Activated CD4-positive, alpha-beta T cell treated with anti-CD3 and anti-CD28 coated beads, Interleukin-2, amount 50 U/mL, for 24 hours (primary cell): ENCODE measurements around the gene TRIO.

Experiments used
- DNase-seq, 2 donors: peaks; one replicate each; pipeline ENCODE4 v3.0.0-alpha.2; 2020; ENCODE audit warnings: low read depth in 1 of 2, low spot score in 1 of 2

Gene TRIO

DNA sequence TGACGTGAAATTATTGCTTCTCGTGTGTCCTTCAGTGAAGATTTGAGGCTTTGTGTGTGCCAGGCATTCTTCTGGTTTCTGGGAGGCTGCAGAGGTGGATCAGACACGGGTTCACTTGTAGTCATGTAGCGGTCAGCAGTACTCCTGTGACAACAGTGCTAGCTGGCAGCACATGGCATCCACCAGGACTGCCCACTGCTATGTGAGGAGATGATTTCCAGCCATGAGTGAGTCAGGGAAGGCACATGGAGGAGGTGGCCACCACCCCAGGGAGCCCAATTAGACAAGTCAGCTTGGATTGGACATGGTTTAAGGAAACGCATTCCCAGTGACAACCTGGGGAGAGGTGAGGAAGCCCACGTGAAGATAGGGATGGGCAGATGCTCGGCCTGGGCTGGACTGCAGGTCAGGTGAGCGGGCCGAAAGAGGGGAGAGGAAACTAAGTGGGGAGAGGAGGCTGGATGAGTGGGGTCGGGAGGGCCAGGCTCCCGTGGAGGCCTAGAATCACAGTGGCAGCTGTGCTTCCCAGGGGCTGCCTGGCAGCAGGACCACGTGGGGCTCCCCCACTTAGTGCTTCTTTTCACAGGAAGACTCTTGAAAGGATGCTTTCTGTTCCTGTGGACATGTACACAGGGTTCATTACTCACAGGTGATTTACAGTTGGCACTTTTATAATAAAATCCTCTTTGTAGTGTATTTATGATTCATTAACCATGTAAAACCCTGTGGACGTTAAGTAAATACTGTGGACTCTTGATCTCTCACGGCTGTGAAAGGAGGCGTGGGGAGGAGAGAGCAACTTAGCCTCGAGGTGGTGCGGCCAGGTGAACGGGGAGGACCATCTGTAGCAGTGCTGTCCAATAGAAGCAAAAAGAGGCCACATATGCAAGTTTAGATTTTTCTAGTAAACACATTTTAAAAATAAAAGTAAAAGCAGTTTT, 358.5 kb downstream of the TRIO start:
- no peak for DNase-seq

DNA sequence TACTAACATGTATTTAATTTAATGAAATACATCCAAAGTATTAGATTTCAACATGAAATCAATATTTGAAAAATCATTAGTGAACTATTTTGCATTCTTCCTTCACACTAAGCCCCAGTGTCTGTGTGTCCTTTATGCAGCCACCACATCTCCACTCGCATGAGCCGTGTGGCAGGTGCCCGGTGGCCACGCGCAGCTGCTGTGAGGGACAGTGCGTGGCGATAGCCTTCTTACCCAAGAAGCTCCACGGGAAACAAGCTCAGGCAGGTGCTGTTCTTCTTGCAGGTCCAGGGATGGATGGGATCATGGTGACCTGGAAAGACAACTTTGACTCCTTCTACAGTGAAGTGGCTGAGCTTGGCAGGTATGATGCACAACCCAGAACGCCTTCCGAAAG, 359.1 kb downstream of the TRIO start:
- no peak for DNase-seq

DNA sequence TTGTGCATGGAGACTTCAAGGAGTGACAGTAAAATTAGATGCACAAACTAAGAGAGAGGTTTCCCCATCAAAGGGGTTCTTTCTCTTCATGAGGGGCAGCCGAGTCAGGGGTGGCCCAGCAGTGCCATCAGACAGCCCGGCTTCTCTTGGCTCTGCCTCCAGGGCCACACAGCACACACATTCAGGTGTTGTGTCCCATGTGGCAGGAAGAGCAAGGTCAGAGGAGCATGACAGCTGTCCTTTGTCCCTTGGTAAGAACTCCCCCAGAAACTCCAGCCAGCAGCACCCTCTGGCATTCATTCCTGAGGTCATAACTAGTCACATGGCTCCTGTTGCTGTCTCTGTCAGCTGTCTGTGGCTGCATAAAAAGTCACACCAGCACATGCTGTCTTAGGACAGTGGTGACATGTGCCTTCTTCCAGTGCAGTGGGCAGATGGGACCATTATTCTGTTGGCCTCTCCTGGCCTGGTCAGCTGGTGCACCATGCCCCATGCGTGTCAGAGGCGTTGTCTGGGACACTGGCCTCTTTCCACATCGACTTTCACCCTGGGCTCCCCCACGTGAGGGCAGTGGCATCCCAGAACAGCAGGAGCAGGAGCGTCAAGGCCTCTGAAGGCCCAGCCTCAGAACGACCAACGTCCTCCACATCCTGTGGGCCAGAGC, 360.0 kb downstream of the TRIO start:
- no peak for DNase-seq

DNA sequence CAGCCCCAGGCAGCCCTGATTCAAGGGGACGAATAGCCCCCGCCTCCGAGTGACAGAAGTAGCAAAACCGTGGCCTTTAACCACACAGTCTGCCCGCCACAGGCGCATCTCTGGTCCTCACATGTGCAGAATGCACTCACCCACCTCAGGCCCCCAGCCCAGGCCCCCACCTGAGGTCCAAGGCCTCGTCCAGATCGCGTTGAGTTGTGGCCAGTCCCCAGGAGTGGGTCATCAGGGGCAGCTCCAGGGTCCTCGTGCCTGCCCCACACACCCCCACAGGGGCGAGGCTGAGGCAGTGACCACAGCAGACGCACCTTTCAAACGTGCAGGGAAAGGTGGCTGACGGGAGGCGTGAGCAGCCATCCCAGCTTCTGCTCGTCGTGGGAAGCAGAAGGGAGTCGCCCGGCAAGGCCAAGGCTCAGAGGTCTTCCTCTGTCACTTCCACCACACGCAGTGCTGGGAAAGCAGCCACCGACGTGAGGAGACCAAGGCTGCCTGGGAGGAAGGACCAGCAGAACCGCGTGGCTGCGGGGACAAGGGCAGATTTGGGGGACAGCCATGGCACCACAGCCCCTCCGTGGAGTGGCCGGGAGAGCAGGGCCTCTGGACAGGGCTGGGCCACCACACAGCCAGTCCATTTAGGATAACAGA, 360.7 kb downstream of the TRIO start:
- no peak for DNase-seq

DNA sequence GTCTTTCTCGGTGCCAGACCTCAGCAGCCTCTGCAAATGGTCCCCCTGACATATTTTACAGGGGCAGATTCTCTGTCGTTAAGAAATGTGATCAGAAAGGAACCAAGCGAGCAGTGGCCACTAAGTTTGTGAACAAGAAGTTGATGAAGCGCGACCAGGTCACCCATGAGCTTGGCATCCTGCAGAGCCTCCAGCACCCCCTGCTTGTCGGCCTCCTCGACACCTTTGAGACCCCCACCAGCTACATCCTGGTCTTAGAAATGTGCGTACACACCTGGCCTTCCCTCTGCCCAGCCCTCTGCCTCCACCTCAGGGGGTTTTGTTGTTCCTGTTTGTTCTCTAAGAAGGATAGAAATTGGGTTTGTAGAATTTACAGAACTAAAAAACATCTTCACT, 361.2 kb downstream of the TRIO start:
- DNase-seq = no peak

DNA sequence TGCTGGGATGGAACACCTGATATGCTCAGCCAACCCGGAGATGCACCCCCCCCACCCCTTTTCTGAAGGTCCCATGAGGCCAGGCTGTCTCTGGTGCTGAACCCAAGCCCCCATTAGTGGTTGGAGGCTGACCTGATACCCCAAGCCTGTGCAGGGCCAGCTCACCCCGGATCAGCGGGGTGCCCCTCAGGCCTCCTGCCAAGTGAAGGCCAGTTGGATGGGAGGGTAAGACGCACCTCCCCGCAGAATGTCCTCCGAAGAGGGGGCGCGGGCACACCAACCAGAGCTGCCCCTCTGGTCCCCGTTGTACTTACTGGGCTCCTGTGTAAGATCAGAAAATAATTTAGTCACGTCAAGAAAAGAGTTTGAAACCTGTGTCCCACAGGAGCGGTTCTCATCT, 361.7 kb downstream of the TRIO start:
- DNase-seq = no peak

DNA sequence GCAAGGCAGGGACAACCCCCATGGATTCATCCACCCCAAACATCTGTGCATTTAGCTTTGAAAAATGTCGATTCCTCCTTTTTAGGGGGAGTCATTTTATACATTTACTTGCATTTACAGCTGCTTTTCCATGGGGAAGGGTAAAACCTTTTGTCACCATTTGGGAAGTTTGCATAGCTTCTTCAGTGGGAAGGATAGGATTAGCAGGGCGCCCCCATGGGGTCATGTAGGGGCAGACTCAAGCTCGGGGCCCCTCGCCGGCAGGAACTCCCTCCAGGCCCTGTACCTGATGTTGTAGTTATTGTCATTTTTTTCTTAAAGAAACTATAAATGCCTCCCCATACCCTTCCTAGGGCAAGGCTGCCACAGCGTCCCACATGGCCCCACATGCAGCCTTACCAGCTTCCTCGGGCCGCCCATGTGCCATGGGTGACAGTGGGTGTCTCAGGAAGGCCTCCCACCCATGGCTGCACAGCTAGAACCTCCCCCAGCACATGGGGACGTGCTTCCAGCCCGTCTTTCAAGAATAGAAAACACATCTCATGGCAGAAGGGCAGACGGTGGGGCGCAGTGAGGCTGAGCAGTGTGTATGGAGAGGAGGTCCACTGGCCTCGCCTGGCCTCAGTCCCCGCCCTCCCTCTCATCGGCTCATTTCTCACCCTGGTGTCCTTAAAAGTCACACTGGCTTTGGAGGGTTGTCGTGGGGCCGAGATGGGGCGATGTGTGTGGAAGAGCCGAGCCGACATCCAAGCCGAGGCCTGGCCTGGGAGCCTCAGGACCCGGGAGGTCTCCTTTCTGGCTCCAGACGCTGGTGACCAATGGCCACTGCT, 362.4 kb downstream of the TRIO start:
- no peak for DNase-seq

DNA sequence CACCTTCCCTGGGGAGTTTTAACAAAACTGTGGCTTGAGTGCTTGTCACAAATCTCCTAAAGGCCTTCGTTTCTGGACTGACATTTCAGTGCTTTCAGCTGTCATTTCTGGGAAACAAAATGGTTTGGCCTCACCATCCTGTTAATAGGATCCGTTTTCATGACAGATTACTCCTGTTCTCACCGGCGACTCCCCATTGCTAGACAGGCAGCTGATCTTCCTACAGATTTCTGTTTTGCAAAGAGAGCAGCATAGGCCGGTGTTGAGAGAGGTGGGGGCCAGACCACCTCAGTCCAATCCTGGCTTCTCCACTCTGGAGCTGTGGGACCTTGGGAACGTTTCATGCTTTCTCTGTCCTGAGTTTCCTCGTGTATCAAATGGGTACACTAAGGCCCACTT, 363.0 kb downstream of the TRIO start:
- DNase-seq = no peak

DNA sequence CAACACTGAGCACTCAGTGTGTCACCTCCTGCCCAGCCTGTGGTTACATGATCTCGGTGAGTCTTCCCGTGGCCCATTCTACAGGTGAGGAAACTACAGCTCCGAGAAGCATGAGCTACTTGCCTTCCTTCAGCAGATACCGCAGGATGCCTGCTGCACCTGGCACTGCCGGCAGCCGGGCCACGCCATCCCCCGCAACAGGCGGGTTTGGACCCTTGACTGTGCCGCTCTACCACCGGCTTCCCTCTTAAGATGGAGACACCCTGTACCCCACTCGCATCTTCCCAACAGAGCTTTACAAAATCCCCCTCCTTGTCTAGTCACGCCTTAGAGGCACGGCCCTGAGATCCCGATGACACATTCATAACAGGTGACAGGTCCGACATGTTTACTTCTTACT, 363.5 kb downstream of the TRIO start:
- no peak for DNase-seq

DNA sequence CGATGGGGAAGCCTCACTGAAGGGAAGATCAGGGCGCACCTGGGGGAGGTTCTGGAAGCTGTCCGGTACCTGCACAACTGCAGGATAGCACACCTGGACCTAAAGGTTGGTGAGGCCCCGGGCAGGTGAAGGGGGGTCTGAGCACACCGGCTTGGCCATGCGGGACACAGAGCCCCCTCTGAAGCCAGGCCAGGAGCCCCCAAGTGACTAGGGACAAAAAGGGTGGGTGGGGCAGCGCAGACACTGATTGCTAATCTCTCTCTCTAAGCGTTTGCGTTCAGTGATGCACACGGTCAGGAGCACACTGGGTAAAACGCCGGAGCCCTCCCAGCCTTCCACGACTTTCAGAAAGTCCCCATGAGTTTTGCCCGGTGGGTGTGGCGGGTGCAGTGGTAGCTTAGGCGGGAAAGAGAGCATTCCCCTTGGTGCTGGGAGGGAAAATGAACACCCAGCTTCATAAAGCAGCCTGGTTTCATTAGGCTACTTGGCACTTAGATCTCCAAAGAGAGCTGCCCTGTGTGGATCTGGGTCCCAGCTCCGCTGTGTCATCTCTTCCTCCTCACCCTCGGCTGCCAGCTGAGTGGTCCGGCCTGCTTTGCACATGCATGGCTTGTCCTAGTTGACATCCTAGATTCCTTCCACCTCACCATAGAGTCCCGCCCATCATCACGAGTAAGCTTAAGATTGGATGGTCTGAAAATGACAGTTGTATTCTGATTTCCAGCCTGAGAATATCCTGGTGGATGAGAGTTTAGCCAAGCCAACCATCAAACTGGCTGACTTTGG, 364.2 kb downstream of the TRIO start:
- DNase-seq = no peak

DNA sequence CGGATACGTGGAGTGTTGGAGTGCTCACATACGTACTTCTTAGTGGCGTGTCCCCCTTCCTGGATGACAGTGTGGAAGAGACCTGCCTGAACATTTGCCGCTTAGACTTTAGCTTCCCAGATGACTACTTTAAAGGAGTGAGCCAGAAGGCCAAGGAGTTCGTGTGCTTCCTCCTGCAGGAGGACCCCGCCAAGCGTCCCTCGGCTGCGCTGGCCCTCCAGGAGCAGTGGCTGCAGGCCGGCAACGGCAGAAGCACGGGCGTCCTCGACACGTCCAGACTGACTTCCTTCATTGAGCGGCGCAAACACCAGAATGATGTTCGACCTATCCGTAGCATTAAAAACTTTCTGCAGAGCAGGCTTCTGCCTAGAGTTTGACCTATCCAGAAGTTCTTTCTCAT, 364.9 kb downstream of the TRIO start:
- DNase-seq = no peak

DNA sequence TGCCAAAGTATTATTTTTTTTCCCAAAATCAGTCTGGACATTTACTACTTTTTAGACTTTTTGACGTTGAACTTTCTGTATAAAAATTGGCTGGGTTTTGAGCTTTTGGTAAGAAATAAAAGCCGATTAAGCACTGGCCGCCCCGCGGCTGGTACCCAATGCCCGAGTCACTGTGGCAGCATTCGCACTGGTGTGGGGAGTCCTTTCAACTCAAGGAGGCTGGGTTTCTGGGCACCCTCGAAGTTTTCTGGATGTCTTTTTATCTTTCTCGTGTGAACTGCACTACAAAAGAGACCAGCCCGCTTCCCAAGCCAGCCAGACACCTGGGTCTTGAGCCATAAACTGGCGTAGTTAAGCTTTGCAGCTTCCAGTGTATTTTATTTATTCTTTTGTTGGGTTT, 366.4 kb downstream of the TRIO start:
- DNase-seq = no peak

DNA sequence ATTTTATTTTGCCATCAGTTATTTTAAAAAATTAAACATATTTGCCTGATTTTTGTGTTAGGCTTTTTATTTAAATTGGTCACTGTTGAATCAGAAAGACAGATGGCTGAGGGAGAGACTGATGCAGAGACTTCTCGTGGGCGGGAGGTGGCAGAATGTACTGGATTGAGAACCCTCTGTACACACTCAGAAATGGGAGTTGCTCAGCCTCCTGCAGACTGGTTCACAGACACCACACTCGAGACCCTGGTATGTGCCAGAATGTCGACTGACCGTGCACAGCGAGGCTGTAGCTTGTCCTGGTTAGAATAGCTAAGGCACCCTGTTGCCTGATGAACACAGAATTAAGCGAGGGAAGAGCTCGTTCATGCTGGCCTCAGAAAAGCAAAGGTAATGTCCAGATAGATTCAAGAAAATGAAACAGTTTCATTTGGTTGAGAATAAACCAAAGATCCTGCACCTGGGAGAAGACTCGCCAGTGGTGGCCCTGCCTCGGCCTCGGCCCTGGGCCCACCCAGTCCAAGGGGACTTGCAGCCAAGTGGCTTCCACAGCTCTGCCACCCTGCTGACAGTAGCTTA, 367.1 kb downstream of the TRIO start:
- DNase-seq = no peak

DNA sequence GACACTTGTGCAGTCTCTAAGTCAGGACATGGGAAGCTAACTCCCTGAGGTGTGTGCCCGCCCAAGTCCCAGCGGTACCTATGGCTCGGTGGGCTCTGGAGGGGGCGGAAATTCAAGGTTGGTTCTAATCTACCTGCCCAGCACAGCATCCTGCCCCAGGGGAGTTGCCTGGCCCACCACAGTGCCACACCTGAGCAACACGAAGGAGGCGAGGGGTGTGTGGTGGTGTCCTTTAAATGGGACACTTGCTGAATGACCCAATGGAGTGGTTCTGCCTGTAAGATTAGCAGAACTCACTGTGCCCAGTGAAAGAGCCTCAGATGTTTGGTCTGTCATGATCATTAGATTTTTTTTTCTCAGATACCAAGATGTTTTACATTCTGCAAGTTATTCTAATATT, 367.7 kb downstream of the TRIO start:
- no peak for DNase-seq

DNA sequence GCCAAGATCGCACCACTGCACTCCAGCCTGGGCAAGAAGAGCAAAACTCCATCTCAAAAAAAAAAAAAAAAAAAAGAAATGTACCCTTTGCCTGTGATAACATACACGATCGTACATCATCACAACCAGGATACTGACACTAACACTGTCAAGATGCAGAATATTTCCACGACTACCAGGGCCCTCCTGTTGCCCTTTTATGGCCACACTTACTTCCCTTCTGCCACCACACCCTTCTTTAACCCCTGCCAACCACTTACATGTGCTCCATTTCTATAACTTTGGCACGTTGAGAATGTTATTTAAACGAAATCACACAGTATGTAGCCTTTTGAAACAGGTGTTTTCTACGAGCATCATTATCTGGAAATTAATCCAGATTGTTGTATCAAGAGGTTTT, 369.4 kb downstream of the TRIO start:
- DNase-seq = no peak

DNA sequence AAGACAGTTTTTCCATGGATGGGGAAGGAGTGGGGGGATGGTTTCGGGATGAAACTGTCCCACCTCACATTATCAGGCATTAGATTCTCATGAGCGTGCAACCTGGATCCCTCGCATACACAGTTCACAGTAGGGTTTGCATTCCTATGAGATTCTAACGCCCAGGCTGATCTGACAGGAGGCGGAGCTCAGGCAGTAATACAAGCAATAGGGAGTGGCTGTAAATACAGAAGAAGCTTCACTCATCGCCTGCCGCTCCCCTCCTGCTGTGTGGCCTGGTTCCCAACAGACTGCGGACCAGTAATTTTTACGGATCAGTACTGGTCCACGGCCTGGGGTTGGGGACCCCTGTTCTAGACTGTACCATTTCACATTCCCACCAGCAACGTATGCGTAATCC, 370.1 kb downstream of the TRIO start:
- DNase-seq = no peak

DNA sequence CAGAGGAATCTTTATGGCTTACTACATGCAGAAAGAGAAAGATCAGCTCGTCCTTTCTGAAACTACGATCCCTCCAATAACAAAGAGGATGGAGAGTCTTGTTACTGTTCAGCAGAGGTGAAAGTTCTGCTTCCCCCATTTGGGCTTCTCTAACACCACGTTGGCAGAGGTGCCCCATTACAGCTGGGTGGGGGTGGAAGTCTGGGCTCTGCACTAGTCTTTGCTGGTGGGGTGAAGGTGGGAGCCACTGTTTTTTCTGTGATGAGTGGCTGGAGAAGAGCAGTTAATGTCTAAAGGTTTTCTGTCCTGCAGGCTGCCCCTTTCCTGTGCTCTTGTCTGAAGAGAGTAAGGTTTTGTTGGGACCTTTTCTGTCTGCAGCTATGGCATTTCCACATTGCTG, 373.8 kb downstream of the TRIO start:
- no peak for DNase-seq

DNA sequence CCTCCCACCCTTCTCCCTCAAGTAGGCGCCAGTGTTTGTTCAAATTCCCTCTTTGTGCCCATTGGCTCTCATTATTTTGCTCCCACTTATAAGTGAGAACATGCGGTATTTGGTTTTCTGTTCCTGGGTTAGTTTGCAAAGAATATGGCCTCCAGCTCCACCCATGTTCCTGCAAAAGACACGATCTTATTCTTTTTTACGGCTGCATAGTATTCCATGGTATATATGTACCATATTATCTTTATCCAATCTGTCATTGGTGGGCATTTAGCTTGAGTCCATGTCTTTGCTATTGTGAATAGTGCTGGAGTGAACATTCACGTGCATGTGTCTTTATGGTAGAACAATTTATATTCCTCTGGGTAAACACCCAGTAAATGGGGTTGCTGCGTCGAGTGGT, 375.5 kb downstream of the TRIO start:
- DNase-seq = no peak

DNA sequence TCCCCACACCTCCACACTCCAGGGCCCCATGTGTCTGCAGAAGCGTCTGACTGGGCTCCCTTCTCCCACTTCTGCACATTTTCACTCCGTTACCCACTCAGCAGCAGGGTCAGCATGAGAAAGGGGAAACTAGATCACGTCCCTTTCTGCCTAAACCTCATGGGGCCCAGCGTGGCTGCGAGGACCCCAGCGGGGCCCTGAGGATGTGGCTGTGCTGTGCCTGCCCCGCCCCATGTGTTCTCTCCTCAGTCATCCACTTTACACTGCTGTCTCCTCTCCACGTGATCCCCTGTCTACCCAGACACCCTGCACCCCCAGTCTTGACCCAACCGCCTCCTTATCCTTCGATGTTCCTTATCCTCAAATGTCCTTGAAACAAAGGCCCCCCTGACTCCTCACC, 378.6 kb downstream of the TRIO start:
- DNase-seq = no peak

DNA sequence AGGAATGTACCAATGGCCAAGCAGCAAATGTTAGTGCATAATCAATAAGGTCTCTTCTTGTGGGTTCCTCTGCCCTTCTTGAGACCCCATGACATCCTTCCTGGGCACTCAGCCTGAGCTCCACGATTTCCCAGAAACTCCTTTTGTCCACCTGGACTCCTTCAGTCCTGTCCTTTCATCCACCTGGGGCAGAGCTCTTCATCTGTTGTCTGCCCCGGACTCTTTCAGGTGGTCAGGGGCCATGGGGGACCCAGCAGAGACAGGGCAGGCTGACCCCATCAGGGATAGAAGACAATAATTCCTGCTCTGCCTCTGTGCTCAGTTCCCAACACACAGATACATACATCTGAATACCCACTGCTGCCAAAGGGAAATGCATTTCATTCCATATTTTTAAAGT, 379.6 kb downstream of the TRIO start:
- DNase-seq = no peak
